Gastroesophageal sphincter (tissue), 3 donors: ENCODE results near the gene ATG2A.

Source experiments
- CTCF ChIP-seq, 4 experiments: fragments of 200-600 bp in 2 of 4; fragments of 450-650 bp in 2 of 4; sonication (generic) in 1 of 4; IDR thresholded peaks; one replicate each; pipeline ENCODE4 v1.5.1; 2017 to 2019; ENCODE audit warnings: antibody characterized with exemption in 4 of 4, mild to moderate bottlenecking in 2 of 4, moderate library complexity in 2 of 4
- EP300 ChIP-seq: sonication (generic); formaldehyde crosslinking; IDR thresholded peaks from one replicate; pipeline ENCODE4 v1.6.1; 2017; ENCODE audit warnings: antibody characterized with exemption, mild to moderate bottlenecking
- POLR2AphosphoS5 ChIP-seq: sonication (generic); formaldehyde crosslinking; IDR thresholded peaks from one replicate; pipeline ENCODE4 v1.6.1; 2017; ENCODE audit warnings: antibody characterized with exemption

DNA sequence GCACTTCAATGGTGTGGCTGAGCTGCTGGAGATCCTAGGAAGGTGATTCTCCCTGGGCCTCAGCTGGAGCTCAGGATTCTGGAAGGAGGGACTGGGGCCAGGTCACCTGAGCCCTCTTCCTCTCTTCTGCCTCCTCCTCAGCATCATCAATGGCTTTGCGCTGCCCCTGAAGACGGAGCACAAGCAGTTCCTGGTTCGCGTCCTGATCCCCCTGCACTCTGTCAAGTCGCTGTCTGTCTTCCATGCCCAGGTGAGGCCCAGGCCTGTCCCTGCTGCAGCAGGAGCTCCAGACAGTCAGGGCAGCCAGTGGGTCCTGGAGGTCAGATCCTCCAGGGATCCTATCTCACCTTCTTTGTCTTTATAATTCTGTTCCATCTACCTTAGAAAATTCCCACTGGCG lies 13.3 kb upstream of the ATG2A start:
- TF ChIP-seq POLR2AphosphoS5 (no peak), CTCF (IDR thresholded peaks at IDR 0.05) (no peak), EP300 (no peak)
